Fibroblast of skin of abdomen (primary cell): ENCODE measurements around the gene THSD4.

Experiments
- DNase-seq: peaks from one replicate; pipeline ENCODE4 v3.0.0-alpha.2; 2013

THSD4 gene

DNA sequence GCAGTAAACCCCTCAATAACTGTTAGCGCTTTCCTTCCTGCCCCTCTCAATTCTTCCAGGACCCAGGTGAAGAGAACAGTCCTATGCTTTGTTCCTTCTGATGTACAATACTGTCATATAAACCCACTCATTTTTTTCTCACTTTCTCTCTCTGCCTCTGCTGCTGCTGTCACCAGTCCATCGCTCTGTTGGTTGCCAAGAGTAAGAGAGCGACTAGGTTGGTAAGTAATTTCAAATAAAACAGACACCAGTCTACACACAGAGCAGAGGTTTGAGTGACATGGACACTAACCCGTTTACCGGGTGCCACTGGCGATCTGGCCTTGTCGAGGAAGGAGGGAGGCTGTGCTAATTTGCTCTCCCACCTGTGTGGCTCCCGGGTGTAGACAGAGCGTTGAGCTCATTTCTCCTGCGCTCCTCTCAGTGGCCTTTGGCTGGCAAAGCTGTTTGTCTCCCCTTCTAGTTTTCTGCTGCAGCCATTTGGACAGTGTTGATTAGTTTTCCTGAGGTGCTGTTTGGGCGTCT lies 215.4 kb downstream of the THSD4 start:
- no peak for DNase-seq

DNA sequence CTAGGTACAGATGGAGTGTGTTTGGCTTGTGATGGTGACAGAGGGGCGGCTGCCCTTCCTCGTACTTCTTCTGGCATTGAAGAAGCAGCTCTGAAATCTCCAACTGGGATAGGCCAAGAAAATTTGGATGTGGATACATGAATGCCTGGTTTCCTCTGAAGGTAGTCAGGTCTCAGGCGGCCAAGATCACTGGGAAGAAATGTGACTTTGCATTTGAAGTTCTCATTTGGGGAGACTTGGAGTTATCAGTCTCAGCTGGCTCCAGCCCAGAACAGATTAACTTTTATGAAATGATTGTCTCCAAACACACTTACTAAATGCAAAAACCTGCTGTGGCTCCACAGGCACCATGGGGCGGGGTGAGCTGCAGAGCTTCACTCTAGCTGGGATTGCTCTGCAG lies 215.9 kb downstream of the THSD4 start:
- DNase-seq, result no peak

GRCh38 chr15:71332431-71333004 lies 217.2 kb downstream of the THSD4 start:
- DNase-seq, result peak; percentile 63

GRCh38 chr15:71333136-71333700 lies 217.9 kb downstream of the THSD4 start:
- no peak for DNase-seq

- peak; percentile 76 for DNase-seq
Measured at GRCh38 chr15:71333839-71334238, 218.6 kb downstream of the THSD4 start.

- DNase-seq, result no peak
Measured at GRCh38 chr15:71334434-71334833, 219.2 kb downstream of the THSD4 start.

GRCh38 chr15:71334873-71335272 lies 219.6 kb downstream of the THSD4 start:
- DNase-seq, result peak; percentile 62

GRCh38 chr15:71335591-71335990 lies 220.3 kb downstream of the THSD4 start:
- DNase-seq, result peak; percentile 26

GRCh38 chr15:71336671-71337070 lies 221.4 kb downstream of the THSD4 start:
- no peak for DNase-seq

DNA sequence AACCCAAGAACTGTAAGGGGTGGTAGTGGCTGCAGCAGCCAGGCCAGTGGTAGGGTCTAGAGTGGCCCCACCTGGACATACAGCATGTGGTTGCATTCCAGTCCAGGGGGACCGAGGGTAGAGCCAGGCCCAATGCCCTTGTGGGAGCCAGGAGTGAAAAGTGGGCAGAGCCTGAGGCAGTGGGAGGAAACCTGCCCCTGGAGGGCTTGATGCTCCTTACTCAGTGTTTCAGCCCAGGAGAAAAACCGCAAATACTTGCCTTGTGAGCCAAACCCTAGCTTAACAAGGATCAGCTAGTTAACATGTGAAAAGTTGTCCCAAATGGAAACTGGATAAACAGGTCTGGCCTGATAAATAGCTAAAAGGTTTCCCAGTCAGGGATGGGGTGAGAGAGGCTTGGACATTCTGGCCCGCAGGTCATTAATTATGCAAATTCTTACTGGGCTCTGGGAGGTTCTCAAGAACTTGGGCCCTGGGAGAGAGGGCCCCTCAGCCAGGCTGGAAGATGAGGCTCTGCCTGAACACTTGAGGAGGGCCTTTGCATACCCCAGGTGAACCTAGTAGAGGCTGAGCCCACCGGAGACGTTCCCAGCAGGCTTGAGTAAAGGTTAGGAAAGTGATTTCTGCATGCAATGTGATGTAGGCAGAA lies 222.1 kb downstream of the THSD4 start:
- DNase-seq, result peak; percentile 53

- peak; percentile 38 for DNase-seq
Measured at GRCh38 chr15:71338265-71338664, 223.0 kb downstream of the THSD4 start.

DNA sequence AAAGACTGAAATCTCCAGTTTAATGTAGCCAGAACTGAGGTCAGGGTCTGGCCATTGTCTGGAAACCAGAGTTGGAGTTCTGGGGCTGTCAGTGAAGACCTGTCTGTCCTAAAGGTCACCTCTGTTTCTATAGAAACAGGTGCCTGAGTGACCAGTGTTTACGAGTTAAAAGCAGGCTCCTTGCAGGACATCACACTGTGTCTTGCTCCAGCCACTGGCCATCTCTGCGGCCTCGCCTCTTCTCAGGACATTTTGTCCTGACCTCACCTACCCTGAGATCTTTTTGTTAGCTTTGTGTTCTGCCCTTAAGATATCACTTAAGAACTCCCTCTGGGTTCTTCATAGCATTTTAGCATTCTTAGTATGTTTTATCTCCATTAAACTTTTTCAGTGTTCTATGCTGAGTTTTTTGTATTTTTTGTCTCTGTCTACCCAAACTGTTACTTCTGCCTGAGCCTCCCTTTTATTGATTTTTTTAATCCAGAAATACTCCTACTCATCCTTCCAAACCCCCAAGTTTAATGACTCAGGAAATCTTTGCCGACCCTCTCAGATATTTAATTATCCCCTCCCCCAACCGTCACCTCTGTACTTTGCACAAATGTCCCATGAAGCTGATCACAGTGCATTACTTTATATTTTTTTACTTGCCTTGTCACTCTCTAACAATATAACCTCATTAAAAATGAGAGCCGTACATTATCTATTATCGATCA lies 223.7 kb downstream of the THSD4 start:
- no peak for DNase-seq

DNA sequence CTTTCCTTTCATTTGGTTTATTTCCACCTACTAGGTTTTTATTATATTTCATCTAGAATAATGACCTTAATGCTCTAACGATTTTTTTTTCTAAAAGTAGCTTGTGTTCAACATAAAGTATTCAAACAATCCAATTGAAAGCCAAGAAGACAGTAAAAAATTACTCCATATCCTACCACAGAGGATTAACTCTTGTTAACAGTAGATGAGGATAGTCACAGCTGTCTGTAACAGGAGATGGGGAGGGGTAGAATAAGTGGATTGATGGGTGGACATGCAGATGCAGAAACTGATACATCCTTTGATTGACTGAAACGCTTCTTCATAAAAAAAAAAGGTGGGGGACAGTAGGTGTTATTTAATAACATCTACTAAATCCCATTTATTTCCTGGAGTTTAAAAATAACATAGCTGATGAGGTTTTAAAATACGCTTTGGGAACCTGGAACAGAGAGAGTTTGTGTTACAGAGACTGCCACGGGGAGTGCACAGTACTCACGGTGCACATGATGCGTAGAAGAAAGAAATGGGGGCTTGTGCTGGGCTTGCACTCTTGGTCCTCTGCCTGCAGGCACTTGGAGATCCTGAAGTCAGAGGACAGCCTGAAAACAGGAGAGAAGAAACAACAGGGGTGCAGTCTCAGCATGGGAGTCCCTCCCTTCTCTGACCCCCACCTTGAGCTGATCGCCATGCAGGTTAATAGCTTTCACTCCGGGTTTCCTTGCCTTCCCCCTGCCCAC lies 226.7 kb downstream of the THSD4 start:
- no peak for DNase-seq

DNA sequence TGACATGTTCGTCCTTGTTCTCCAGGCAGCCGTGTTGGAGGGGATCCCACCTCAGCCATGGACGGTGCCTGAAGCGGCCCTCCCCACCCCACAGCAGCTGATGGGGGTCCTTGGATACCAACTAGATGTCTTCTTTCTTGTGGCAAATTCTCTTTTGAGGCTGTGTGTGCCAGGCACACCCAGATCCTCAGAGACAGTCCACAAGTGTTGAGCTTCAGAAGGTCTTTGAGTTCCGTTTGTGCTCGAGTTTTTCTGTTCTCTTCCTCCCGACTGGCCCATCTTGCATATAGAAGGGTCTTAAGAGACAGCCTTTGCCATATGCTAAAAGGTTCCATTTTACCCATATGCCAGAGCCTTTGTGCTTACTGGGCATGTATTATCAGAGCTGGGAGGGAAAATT lies 227.4 kb downstream of the THSD4 start:
- DNase-seq, result no peak

GRCh38 chr15:71344316-71344715 lies 229.0 kb downstream of the THSD4 start:
- DNase-seq, result no peak

- DNase-seq, result no peak
Measured at GRCh38 chr15:71345186-71345585, 229.9 kb downstream of the THSD4 start.

DNA sequence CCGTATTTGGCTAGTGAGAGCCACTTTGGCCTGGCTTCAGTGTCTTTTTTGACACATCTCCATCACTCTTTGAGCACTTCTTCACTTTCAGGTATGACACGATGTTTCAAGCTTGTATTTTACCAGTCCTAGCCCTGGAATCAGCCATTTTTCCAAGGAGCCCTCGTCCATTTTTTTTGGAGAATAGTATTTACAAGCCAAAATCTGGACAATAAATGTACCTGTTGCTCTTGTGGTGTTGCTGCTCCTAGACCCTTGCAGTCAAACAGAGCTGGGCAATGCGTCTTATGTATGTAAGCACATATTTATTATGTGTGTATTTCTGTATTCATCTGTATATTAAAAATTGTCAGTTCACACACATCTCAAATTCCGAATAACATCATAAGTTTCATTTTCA lies 231.2 kb downstream of the THSD4 start:
- DNase-seq, result no peak

DNA sequence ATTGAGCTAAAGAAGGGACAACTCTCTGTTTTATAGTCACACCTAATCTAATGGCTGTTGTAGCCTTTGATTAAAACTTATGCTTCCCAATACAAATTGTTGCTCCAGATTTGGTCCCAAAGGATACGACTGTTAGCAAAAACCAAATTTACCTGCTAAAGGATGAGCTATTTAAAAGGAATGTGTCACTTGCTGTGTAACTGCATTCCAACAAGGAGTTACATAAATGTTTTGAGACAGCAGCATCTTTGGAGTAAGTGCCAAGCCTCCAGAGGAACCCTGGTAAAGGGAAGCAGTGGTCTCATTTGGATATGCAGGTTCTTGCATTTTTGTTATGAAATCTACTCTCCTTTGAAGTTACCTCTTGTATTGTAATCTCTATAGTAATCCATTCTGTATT lies 233.3 kb downstream of the THSD4 start:
- DNase-seq, result no peak

- DNase-seq, result no peak
Measured at GRCh38 chr15:71349336-71349735, 234.1 kb downstream of the THSD4 start.

GRCh38 chr15:71349736-71350526 lies 234.7 kb downstream of the THSD4 start:
- DNase-seq, result no peak

- DNase-seq, result no peak
Measured at GRCh38 chr15:71350622-71351378, 235.5 kb downstream of the THSD4 start.
